Left kidney (tissue), 2 donors: ENCODE data around the gene MUS81. TPM values are rescaled to one million over a fixed set of nuclear protein-coding genes. Genes with fewer than 3 reads are reported as not detected.

Experiments used
- DNase-seq: peaks from one replicate; pipeline ENCODE4 v3.0.0-alpha.2; 2013
- polyA plus RNA-seq: library from polyadenylated mRNA; unstranded; fragments of 120-200 nt; gene quantifications from one replicate; pipeline ENCODE4 v1.2.1, GENCODE V29; 2013; ENCODE audit not compliant: insufficient read length

MUS81 gene
- polyA plus RNA-seq, 1 donor: 48.3 TPM

DNA sequence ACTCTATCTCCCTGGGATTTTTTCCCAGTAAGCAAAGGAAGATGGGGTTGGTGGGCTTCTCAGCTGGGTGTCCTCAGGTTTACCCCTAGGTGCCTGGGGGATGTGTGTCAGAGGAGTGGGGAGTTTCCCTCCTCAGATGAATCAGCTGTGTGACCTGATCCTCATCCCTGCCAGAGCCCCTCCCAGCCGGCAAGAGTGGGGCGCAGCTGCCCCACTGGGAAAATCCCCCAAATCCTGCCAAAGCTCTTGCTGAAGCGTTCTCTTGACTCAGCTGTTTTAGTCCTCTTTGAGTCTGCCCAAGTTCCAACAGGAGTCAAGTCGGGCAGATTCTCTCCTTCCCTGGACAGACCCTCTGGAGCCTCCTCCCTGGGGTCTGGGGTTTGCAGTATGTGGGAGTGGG lies 52.6 kb downstream of the MUS81 start:
- no peak for DNase-seq

DNA sequence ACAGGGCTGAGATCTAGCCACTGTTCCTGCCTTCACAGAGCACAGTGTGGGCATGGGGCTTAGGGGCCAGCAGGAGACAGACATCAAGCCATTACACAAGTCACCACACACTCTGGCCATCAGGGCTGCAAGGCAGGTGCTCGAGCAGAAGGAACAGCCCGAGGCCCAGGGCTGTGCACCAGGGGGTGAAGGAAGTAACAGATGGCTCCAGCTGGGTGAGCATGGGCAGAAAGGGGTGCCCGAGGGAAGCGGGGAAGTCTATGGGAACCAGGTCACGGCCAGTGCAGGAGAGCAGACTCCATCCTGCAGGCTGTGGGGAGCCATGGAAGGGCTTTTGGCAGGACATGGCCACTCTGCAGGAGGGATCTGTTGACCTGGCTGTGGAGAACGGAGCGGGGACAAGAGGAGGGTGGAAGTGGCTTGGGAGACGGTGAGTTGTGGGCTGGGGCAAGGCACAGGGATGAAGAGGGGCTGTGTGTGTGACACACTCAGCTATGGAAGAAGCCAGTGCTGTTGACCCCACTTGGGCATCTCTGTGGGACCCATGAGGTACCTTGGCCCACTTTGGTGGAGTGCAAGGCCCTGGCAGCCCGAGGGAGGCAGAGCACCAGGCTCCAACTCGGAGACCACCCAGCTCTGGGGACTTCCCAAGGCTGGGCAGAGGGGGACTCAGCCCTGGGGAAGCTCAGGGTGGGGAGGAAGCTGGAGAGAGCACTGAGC lies 55.0 kb downstream of the MUS81 start:
- no peak for DNase-seq

DNA sequence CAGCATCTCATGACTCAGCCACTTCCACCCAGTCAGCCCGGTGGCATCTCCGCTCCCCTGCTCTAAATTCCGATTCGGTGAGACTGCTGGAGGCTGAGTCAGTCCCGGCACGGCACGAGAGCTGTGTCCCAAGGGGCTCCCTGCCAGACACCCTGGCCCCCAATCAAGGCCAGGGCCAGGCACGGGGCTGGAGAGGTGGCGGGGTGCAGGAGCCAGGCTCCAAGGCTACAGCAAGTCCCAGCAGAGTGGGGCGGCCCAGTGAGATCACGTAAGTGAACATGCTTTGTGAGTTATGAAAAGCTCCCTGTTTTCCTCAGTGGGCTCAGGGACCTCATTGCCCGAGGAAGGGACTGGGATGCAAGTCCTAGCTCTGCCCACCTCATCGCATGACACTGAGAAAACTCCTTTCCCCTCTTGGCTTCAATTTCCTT lies 55.6 kb downstream of the MUS81 start:
- DNase-seq: no peak

Other genes starting within 250 kb of the MUS81 start
- 35.4 TPM for gene MAP3K11, start 246.2 kb upstream of the MUS81 start, polyA plus RNA-seq
- 29.8 TPM for gene PCNX3, start 244.7 kb upstream of the MUS81 start, polyA plus RNA-seq
- gene SIPA1, start 222.3 kb upstream of the MUS81 start, polyA plus RNA-seq: 22.4 TPM
- gene RELA, start 197.5 kb upstream of the MUS81 start, polyA plus RNA-seq: 49.6 TPM
- 71.7 TPM for gene KAT5, start 148.2 kb upstream of the MUS81 start, polyA plus RNA-seq
- gene RNASEH2C, start 139.6 kb upstream of the MUS81 start, polyA plus RNA-seq: 39.0 TPM
- 7.6 TPM for gene AP5B1, start 79.5 kb upstream of the MUS81 start, polyA plus RNA-seq
- gene OVOL1, start 73.4 kb upstream of the MUS81 start, polyA plus RNA-seq: 11.0 TPM
- gene SNX32, start 26.5 kb upstream of the MUS81 start, polyA plus RNA-seq: 2.6 TPM
- 688 TPM for gene CFL1, start 2.3 kb upstream of the MUS81 start, polyA plus RNA-seq
- gene EFEMP2, start 12.4 kb downstream of the MUS81 start, polyA plus RNA-seq: 102 TPM
- 1.4 TPM for gene CTSW, start 19.4 kb downstream of the MUS81 start, polyA plus RNA-seq
- gene FIBP, start 28.0 kb downstream of the MUS81 start, polyA plus RNA-seq: 96.0 TPM
- 5.0 TPM for gene CCDC85B, start 30.2 kb downstream of the MUS81 start, polyA plus RNA-seq
- gene FOSL1, start 40.0 kb downstream of the MUS81 start, polyA plus RNA-seq: not detected
- 30.6 TPM for gene C11orf68, start 58.6 kb downstream of the MUS81 start, polyA plus RNA-seq
- gene DRAP1, start 59.0 kb downstream of the MUS81 start, polyA plus RNA-seq: 65.8 TPM
- gene TSGA10IP, start 85.0 kb downstream of the MUS81 start, polyA plus RNA-seq: 0.23 TPM
- gene SART1, start 101.3 kb downstream of the MUS81 start, polyA plus RNA-seq: 48.6 TPM
- 31.7 TPM for gene EIF1AD, start 141.7 kb downstream of the MUS81 start, polyA plus RNA-seq
- gene BANF1, start 142.1 kb downstream of the MUS81 start, polyA plus RNA-seq: 233 TPM
- not detected for gene CST6, start 151.6 kb downstream of the MUS81 start, polyA plus RNA-seq
- not detected for gene CATSPER1, start 166.0 kb downstream of the MUS81 start, polyA plus RNA-seq
- 3.8 TPM for gene GAL3ST3, start 188.7 kb downstream of the MUS81 start, polyA plus RNA-seq
- 260 TPM for gene SF3B2, start 191.9 kb downstream of the MUS81 start, polyA plus RNA-seq
- gene PACS1, start 209.8 kb downstream of the MUS81 start, polyA plus RNA-seq: 61.5 TPM